WERI-Rb-1 (cell line): ENCODE results near the gene IL1RAPL1.
A peak's percentile ranks its signal among the peaks of the same experiment; 100 is the strongest.

Source experiments
- DNase-seq: peaks from one replicate; pipeline ENCODE4 v3.0.0-alpha.2; 2020
- H3K27ac ChIP-seq: fragments of 250-450 bp; sonication (Bioruptor Pico); 2 replicates; pipeline ENCODE4 v1.5.1; 2020; ENCODE audit warnings: mild to moderate bottlenecking, moderate library complexity
- H3K27me3 ChIP-seq: fragments of 250-450 bp; sonication (Bioruptor Pico); 2 replicates; pipeline ENCODE4 v1.5.1; 2021; ENCODE audit warnings: mild to moderate bottlenecking, low read depth, moderate library complexity; ENCODE audit not compliant: insufficient read depth, severe bottlenecking
- H3K36me3 ChIP-seq: fragments of 250-450 bp; sonication (Bioruptor Pico); 2 replicates; pipeline ENCODE4 v1.5.1; 2020; ENCODE audit warnings: mild to moderate bottlenecking, moderate library complexity
- H3K4me3 ChIP-seq: 2 replicates; pipeline ENCODE4 v1.5.1; 2011; ENCODE audit warnings: low read depth, mild to moderate bottlenecking, control low read depth, low read length
- H3K9me3 ChIP-seq: fragments of 250-450 bp; sonication (Bioruptor Pico); 2 replicates; pipeline ENCODE4 v1.5.1; 2021; ENCODE audit warnings: mild to moderate bottlenecking, moderate library complexity; ENCODE audit not compliant: severe bottlenecking
- CTCF ChIP-seq: IDR thresholded peaks from 2 replicates; pipeline ENCODE4 v1.5.1; 2011; ENCODE audit warnings: low read depth, mild to moderate bottlenecking, control low read depth, inconsistent platforms, low read length

Gene IL1RAPL1

GRCh38 chrX:29071525-29072320 is 484.5 kb downstream of the IL1RAPL1 start:
- TF ChIP-seq CTCF: no peak
- no peaks in the 10 kb centered on the region for H3K36me3 ChIP-seq
- no peak for DNase-seq

GRCh38 chrX:29082558-29082957 is 495.3 kb downstream of the IL1RAPL1 start:
- H3K36me3 ChIP-seq: no peaks in the 10 kb centered on the region
- no peak for DNase-seq
- no peak overlapping the region for H3K27ac ChIP-seq
- H3K4me3 ChIP-seq: no peak overlapping the region
- no peaks in the 10 kb centered on the region for H3K9me3 ChIP-seq
- no peak for TF ChIP-seq CTCF
- peaks cover 5% of the 10 kb centered on the region for H3K27me3 ChIP-seq

More at GRCh38 chrX:29071525-29072320, 484.5 kb downstream of the IL1RAPL1 start:
- no peaks in the 10 kb centered on the region for H3K9me3 ChIP-seq
- no peak overlapping the region for H3K4me3 ChIP-seq
- no peaks in the 10 kb centered on the region for H3K27me3 ChIP-seq
- H3K27ac ChIP-seq: no peak overlapping the region

DNA sequence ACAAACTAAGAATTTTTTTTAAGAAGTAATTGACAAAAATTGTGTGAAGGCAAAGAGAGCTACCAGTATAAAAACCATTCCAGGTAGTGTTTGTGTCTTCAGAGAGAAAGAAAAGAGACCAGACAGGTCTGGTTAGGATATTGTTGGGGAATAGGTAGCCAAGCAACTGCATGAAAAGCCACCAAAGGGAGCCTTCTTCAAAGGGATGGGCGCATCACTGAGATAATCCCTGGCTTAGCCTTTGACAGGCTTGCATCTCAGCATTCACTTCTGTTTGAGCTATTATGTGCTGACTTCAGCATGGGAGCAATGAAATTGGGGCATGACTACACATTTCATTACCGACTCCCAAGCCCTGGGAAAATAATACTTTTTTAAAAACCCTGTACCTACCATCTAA is 496.6 kb downstream of the IL1RAPL1 start:
- Histone ChIP-seq H3K9me3 (no peaks in the 10 kb centered on the region), H3K27ac (no peak overlapping the region), H3K27me3 (peaks cover 5% of the 10 kb centered on the region), H3K4me3 (no peak overlapping the region), H3K36me3 (no peaks in the 10 kb centered on the region)
- peak; percentile 9 for DNase-seq
- no peak for TF ChIP-seq CTCF

- Histone ChIP-seq H3K4me3 (no peak overlapping the region), H3K27me3 (no peaks in the 10 kb centered on the region), H3K9me3 (no peaks in the 10 kb centered on the region), H3K27ac (no peak overlapping the region), H3K36me3 (no peaks in the 10 kb centered on the region)
- no peak for DNase-seq
- peak; percentile 47 for TF ChIP-seq CTCF
Observed at GRCh38 chrX:29090811-29091210, 503.6 kb downstream of the IL1RAPL1 start.

DNA sequence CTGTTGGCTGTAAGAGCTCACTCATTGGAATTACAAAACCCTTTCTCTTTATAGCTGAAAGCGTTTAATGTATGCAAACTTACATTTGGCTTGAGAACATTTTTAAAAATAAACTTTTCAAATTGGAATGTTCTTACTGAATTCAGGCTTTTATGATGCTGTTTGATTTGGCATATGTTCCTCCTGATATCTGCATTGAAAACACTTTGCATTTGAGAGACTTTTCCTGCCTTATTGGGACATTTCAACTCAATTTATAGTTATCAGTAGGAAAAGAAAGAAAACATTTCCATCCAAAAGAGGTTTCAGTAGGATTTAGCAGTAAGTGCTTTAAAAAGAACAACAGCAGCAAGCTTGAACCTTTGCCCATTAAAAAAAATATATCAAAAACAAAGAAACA is 520.0 kb downstream of the IL1RAPL1 start:
- Histone ChIP-seq H3K27me3 (peaks cover 4% of the 10 kb centered on the region), H3K9me3 (no peaks in the 10 kb centered on the region), H3K27ac (no peak overlapping the region), H3K36me3 (no peaks in the 10 kb centered on the region), H3K4me3 (no peak overlapping the region)
- no peak for DNase-seq
- TF ChIP-seq CTCF: no peak

DNA sequence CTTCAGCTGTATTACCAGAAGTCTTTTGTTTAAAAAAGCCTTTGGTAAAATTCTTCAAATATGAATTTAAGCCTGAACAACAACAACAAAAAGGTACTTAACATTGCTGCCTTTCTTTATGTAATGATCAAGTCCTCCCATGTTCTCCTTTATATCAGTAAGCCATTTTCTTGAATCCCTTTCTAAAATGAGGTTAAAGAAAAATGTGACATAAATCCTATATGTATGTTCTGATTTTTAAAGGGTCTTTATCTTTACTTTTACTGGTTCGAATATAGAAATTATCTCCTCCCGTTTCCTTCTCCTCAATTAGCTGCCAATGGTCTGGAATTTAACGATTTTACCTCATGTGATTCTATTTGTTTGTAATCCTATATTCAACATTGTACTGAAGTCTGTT is 522.8 kb downstream of the IL1RAPL1 start:
- peaks cover 4% of the 10 kb centered on the region for H3K27me3 ChIP-seq
- DNase-seq: no peak
- no peaks in the 10 kb centered on the region for H3K36me3 ChIP-seq
- H3K9me3 ChIP-seq: no peaks in the 10 kb centered on the region
- H3K4me3 ChIP-seq: no peak overlapping the region
- TF ChIP-seq CTCF: no peak
- no peak overlapping the region for H3K27ac ChIP-seq
